NT2/D1 (cell line): ENCODE results near the gene TRPM5.

Experiments used
- SUZ12 ChIP-seq: IDR thresholded peaks from 2 replicates; pipeline ENCODE4 v1.6.1; 2011; ENCODE audit not compliant: insufficient read length, insufficient read depth; ENCODE audit errors: extremely low read depth
- YY1 ChIP-seq: IDR thresholded peaks from 2 replicates; pipeline ENCODE4 v1.6.1; 2011; ENCODE audit not compliant: insufficient read length, insufficient read depth
- ZNF274 ChIP-seq: IDR thresholded peaks from 2 replicates; pipeline ENCODE4 v1.6.1; 2011; ENCODE audit warnings: mild to moderate bottlenecking, low read depth, low read length

DNA sequence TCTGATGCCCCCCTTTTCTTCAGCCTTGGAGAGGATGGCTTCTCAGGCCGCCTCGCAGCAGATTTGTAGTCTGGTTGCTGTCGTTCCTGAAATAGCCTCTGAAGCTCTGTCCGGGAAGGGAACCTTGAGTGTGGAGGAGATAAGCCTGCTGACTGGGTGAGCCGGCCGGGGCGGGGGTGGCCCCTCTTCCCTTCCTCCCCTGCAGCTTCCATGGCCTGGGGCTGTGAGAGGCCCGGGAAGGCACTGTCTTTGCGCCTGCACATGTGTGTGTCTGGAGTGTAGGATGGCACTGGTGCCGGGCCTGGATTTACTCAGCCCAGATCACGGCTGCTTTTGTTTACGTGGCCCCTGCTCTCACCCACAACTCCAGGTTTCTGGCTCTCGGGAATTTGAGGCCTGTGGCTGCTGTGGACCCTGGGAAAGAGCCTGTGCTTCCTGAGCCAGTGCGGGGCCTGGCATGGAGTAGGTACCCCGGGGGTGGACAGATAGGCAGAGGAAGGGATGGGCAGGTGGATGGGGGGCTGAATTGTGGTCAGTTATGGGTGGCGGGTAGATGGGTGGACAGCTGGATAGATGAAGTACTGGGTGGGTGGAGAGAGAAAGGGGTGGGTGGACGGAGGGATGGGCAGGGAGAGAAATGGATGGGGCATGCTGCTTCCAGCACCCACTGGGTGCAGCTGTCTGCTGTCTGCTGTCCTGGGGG lies 17.1 kb upstream of the TRPM5 start:
- no peak for TF ChIP-seq YY1
- TF ChIP-seq ZNF274 = no peak
- TF ChIP-seq SUZ12 = no peak
